ENCODE data around the gene AVPR1A.

Gene AVPR1A

GRCh38 chr12:63093711-63094110 lies 57.3 kb downstream of the AVPR1A start:
- no peak for DNase-seq

GRCh38 chr12:63093084-63093483 lies 57.9 kb downstream of the AVPR1A start:
- no peak for DNase-seq
